HG03064 (cell line): ENCODE data around the gene ATP1A2.
"Not testable (repeated sequence)": the region's sequence is repeated elsewhere in the genome, so short reads cannot be mapped to it uniquely, and the experiment has no call there.

Experiments used
- ATAC-seq: cut with Tn5 transposase; IDR thresholded peaks from one replicate; pipeline ENCODE4 v1.9.1; 2021; ENCODE audit warnings: low read depth; ENCODE audit not compliant: unreplicated experiment

ATP1A2 gene

GRCh38 chr1:160122978-160123495, 7.5 kb downstream of the ATP1A2 start:
- ATAC-seq = no peak

GRCh38 chr1:160123726-160124125, 8.2 kb downstream of the ATP1A2 start:
- ATAC-seq = no peak

GRCh38 chr1:160124705-160125478, 9.3 kb downstream of the ATP1A2 start:
- ATAC-seq = no peak

GRCh38 chr1:160125746-160126145, 10.2 kb downstream of the ATP1A2 start:
- no peak for ATAC-seq

- not testable (repeated sequence) for ATAC-seq
These were observed 10.8 kb downstream of the ATP1A2 start for GRCh38 chr1:160126342-160126741.

GRCh38 chr1:160127381-160127780, 11.8 kb downstream of the ATP1A2 start:
- ATAC-seq = no peak

- no peak for ATAC-seq
These were observed 12.4 kb downstream of the ATP1A2 start for GRCh38 chr1:160127865-160128523.

- no peak for ATAC-seq
These were observed 13.1 kb downstream of the ATP1A2 start for GRCh38 chr1:160128636-160129035.

GRCh38 chr1:160129046-160129445, 13.5 kb downstream of the ATP1A2 start:
- ATAC-seq = no peak

GRCh38 chr1:160129558-160129957, 14.0 kb downstream of the ATP1A2 start:
- no peak for ATAC-seq

GRCh38 chr1:160129966-160130365, 14.4 kb downstream of the ATP1A2 start:
- no peak for ATAC-seq

GRCh38 chr1:160130486-160130885, 14.9 kb downstream of the ATP1A2 start:
- no peak for ATAC-seq

- no peak for ATAC-seq
These were observed 15.4 kb downstream of the ATP1A2 start for GRCh38 chr1:160130939-160131338.

GRCh38 chr1:160131803-160132565, 16.4 kb downstream of the ATP1A2 start:
- ATAC-seq = no peak

GRCh38 chr1:160133990-160134770, 18.6 kb downstream of the ATP1A2 start:
- ATAC-seq = no peak

- no peak for ATAC-seq
These were observed 19.4 kb downstream of the ATP1A2 start for GRCh38 chr1:160134791-160135572.

- ATAC-seq = no peak
These were observed 20.8 kb downstream of the ATP1A2 start for GRCh38 chr1:160136121-160136925.

- no peak for ATAC-seq
These were observed 21.3 kb downstream of the ATP1A2 start for GRCh38 chr1:160136926-160137200.

- ATAC-seq = no peak
These were observed 21.8 kb downstream of the ATP1A2 start for GRCh38 chr1:160137216-160137862.
